Large intestine (tissue), 3 donors: Measurements from ENCODE around the gene MDM2. TPM values are rescaled to one million over a fixed set of nuclear protein-coding genes. Genes with fewer than 3 reads are reported as not detected.

ENCODE experiments used
- DNase-seq, 2 donors: peaks; one replicate each; pipeline versions ENCODE4 v3.0.0 to v3.0.0-alpha.2; 2013
- H3K27ac ChIP-seq: one replicate; pipeline ENCODE4 v1.5.1; 2013; ENCODE audit warnings: low read length
- H3K27me3 ChIP-seq: 2 replicates; pipeline ENCODE4 v1.6.1; 2013; ENCODE audit warnings: low read length; ENCODE audit not compliant: control insufficient read depth, insufficient read depth
- H3K36me3 ChIP-seq: 2 replicates; pipeline ENCODE4 v1.6.1; 2013; ENCODE audit warnings: low read length; ENCODE audit not compliant: control insufficient read depth, insufficient read depth
- H3K4me1 ChIP-seq: one replicate; pipeline ENCODE4 v1.6.1; 2013; ENCODE audit warnings: low read length; ENCODE audit not compliant: control insufficient read depth, insufficient read depth
- H3K4me3 ChIP-seq: one replicate; pipeline ENCODE4 v1.5.1; 2013; ENCODE audit warnings: low read length
- H3K9me3 ChIP-seq: one replicate; pipeline ENCODE4 v1.6.1; 2013; ENCODE audit warnings: mild to moderate bottlenecking, low read depth, low read length, moderate library complexity; ENCODE audit not compliant: control insufficient read depth
- WGBS: methylation state at CpG from one replicate; pipeline ENCODE4 v1.1.5; 2013; ENCODE audit warnings: low lambda C conversion rate; ENCODE audit not compliant: insufficient coverage; 5-methylcytosine and 5-hydroxymethylcytosine counted together
- polyA plus RNA-seq: library from polyadenylated mRNA; unstranded; fragments of 120-200 nt; gene quantifications from one replicate; pipeline ENCODE4 v1.2.1, GENCODE V29; 2013

The MDM2 gene
- polyA plus RNA-seq, 1 donor = 34.9 TPM

DNA sequence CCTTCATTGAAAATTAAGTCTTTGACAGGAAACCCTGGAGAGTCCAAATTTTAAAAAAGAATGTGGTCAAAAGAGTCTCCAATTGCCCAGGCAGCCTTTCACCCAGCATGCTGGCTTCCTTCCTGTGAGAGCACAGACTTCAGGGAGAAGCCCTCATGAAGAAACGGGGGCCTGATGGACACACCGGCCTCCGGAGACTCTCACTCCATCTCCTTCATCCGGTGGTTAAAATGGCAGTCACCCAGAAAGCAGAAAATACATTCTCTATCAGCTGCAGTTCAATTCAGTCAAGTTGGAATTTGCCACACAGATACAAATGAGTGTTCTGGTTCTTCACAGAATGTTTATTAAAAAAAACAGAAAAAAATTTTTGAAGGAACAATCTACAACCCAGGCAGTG lies 68.5 kb downstream of the MDM2 start:
- H3K4me1 ChIP-seq = no peaks in the 10 kb centered on the region
- no peak overlapping the region for H3K4me3 ChIP-seq
- no peaks in the 10 kb centered on the region for H3K27me3 ChIP-seq
- H3K9me3 ChIP-seq = peaks cover 5% of the 10 kb centered on the region
- DNase-seq = no peak
- no CpG with 5 or more reads among the region's 4 CpGs for WGBS
- no peak overlapping the region for H3K27ac ChIP-seq
- H3K36me3 ChIP-seq = no peaks in the 10 kb centered on the region

DNA sequence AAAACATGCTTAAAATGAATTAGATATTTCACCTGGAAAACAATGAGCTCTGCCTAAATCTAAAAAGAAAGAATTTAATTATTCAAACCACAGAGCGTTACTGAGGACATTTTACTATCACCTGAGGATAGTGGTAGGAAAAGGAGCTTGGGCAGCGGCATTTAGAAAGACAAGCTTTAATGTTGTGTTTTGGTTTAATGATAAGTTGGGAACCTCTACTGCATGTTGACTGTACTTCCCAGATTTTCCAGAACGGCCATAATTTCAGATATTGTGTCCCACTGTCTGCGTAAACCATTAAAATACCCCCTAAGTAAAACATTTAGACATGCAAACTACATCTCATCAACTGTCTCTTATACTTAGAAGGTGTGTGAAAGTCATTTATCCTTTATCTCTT lies 69.6 kb downstream of the MDM2 start:
- Histone ChIP-seq H3K9me3 (peaks cover 5% of the 10 kb centered on the region), H3K36me3 (no peaks in the 10 kb centered on the region), H3K27ac (no peak overlapping the region), H3K4me3 (no peak overlapping the region), H3K4me1 (no peaks in the 10 kb centered on the region), H3K27me3 (no peaks in the 10 kb centered on the region)
- WGBS = 100% methylated on average over 1 of the region's 4 CpGs
- no peak for DNase-seq

DNA sequence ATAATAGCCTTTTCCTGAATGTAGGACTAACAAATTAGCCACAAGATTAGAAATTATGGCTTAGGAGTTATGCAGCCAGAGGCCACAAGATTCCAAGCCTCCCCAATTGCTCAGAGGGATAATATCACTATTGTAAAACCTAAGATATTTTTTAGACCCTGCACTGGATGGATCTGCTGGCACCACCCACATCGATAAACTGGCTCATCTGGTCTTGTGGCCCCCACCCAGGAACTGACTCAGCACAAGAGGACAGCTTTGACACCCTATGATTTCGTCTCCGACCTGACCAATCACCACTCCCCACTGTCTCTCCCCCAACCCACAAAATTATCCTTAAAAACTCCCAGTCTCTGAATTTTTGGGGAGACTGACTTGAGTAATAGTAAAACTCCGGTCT lies 70.3 kb downstream of the MDM2 start:
- no peaks in the 10 kb centered on the region for H3K4me1 ChIP-seq
- H3K27me3 ChIP-seq = no peaks in the 10 kb centered on the region
- no peak overlapping the region for H3K27ac ChIP-seq
- no peaks in the 10 kb centered on the region for H3K36me3 ChIP-seq
- H3K4me3 ChIP-seq = no peak overlapping the region
- WGBS = 92% methylated on average over 2 of the region's 4 CpGs
- peaks cover 5% of the 10 kb centered on the region for H3K9me3 ChIP-seq
- DNase-seq = no peak

DNA sequence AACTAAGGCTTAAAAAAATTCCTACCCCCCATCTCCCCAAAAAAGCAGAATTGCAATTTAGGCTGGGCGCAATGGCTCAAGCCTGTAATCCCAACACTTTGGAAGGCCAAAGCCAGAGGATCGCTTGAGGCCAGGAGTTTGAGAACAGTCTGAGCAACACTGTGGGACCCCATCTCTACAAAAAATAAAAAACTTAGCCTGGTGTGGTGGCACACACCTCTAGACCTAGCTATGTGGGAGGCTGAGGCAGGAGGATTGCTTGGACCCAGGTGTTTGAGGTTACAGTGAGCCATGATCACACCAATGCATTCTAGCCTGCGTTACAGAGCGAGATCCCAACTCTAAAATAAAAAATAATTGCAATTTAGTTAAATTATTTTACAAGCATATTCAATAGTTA lies 70.9 kb downstream of the MDM2 start:
- no peak for DNase-seq
- no peak overlapping the region for H3K4me3 ChIP-seq
- H3K9me3 ChIP-seq = peaks cover 5% of the 10 kb centered on the region
- H3K27me3 ChIP-seq = no peaks in the 10 kb centered on the region
- H3K4me1 ChIP-seq = no peaks in the 10 kb centered on the region
- WGBS = no CpG with 5 or more reads among the region's 4 CpGs
- no peak overlapping the region for H3K27ac ChIP-seq
- H3K36me3 ChIP-seq = no peaks in the 10 kb centered on the region

DNA sequence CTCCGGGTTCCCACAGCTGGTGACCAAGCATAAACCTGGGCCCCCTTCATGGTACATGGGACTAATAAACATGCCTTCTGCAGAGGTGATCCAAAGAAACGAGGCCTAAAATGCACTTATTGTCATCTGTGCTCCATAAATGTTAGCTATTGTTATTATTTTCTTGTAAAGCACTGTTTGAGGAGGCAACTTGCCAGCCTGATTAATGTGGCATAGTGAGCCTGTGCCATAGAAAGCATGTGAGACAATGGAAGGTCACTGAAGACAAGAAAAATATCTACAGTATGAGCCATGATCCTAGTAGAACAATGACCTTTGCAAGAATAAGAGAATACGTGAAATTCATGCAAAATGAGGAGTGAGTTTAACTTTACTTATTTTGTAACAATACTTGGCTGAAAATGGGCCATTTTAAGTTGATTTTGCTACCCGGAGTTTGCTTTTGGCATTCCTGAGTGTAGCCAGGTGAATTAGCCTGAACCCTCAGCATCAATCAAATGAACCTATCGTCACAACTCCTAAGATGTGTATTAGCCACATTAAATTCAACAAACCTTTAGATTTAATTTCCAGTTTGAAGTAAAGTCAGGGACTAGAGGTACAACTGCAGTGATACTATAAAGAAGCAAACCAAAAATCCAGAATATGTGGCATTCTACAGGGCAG lies 72.8 kb downstream of the MDM2 start:
- no peaks in the 10 kb centered on the region for H3K36me3 ChIP-seq

DNA sequence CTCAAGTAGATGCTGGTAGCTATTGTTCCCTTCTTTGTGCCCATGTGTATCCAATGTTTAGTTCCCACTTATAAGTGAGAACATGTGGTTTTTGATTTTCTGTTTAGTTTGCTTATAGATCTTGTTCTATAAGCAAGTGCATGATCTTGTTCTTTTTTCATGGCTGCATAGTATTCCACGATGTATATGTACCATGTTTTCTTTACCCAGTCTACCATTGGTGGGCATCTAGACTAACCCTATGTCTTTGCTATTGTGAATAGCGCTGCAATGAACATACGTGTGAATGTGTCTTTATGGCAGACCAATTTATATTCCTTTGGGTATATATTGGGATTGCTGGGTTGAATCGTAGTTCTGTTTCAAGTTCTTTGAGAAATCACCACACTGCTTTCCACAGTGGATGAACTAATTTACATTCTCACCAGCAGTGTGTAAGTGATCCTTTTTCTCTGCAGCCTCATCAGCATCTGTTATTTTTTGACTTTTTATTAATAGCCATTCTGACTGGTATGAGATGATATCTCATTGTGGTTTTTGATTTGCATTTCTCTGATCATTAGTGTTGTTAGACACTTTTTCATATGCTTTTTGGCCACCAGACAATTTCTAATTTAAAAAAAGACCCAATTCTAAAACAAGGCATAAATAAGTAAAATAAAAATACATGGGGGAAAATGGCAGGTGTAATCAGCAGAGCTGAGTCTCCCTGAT lies 74.4 kb downstream of the MDM2 start:
- WGBS = no CpG with 5 or more reads among the region's 4 CpGs
- Histone ChIP-seq H3K27ac (no peak overlapping the region), H3K27me3 (no peaks in the 10 kb centered on the region), H3K9me3 (peaks cover 5% of the 10 kb centered on the region), H3K36me3 (no peaks in the 10 kb centered on the region), H3K4me3 (no peak overlapping the region), H3K4me1 (no peaks in the 10 kb centered on the region)
- DNase-seq = no peak

More for the DNA sequence above, 72.8 kb downstream of the MDM2 start:
- no peaks in the 10 kb centered on the region for H3K4me1 ChIP-seq
- WGBS = 80% methylated on average over 1 of the region's 5 CpGs
- peaks cover 5% of the 10 kb centered on the region for H3K9me3 ChIP-seq
- DNase-seq = no peak
- no peaks in the 10 kb centered on the region for H3K27me3 ChIP-seq
- H3K4me3 ChIP-seq = no peak overlapping the region
- H3K27ac ChIP-seq = no peak overlapping the region

DNA sequence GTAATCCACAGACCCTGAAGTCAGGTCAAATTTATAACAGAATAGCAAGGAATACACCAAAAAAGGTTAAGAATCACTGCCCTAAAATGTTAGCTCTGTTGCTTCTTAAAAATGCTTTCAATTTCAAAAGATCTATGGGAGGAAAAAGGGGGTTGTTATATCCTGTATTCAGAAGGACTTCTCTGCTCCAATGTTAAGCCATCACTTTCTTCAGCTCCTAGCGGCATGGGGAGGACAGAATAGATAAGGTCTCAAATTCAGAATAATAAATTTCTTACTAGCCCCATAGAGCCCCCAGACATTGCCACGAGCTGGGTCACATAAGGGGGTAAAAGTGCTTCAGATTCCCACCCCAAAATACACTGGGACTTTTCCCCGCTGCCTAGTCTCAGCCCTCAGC lies 75.2 kb downstream of the MDM2 start:
- no peak for DNase-seq
- no CpG with 5 or more reads among the region's 3 CpGs for WGBS
- H3K27me3 ChIP-seq = no peaks in the 10 kb centered on the region

DNA sequence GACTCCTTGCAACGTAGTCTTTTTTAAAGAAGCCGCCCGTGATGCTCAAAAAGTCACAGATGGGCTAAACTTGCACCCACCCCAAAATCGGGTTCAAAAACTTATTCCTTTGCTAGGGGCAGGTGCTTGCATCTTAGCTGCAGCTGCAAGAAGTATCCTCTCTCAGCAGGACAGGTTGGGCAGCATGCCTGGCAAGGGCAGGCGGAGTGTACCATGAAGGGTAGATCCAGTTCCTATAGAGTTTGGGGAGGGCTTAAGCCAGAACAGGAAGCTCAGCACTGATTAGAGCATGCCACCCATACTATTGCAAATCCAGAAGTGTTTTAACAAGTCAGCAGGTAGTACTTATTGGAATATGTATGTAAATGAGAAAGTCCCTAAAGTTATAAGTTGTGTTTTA lies 76.3 kb downstream of the MDM2 start:
- no peaks in the 10 kb centered on the region for H3K9me3 ChIP-seq
- no peaks in the 10 kb centered on the region for H3K4me1 ChIP-seq
- H3K36me3 ChIP-seq = no peaks in the 10 kb centered on the region
- H3K27me3 ChIP-seq = no peaks in the 10 kb centered on the region
- no peak for DNase-seq
- H3K27ac ChIP-seq = no peak overlapping the region
- no CpG with 5 or more reads among the region's 5 CpGs for WGBS
- H3K4me3 ChIP-seq = no peak overlapping the region

More for the DNA sequence above, 75.2 kb downstream of the MDM2 start:
- Histone ChIP-seq H3K4me3 (no peak overlapping the region), H3K27ac (no peak overlapping the region), H3K4me1 (no peaks in the 10 kb centered on the region), H3K9me3 (peaks cover 5% of the 10 kb centered on the region), H3K36me3 (no peaks in the 10 kb centered on the region)

DNA sequence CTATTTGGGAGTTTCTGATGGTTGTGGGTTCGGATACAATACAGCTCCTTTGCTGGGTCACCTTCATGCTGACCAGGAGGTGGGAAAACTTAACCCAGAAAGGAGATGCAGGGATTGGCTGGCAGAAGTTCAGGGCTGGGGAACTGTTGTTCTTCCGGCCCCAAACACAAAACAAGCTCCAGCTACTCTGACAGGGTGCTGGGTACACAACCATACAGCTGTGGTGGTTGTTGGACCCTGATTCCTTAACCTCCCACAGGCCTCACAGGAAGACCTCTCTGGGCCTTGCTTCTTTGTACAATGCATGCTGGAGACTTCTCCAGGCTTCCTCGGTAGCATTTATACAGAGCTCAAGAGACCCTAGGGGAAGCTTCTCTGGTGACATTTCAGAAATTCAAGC lies 77.4 kb downstream of the MDM2 start:
- Histone ChIP-seq H3K4me3 (no peak overlapping the region), H3K9me3 (no peaks in the 10 kb centered on the region), H3K36me3 (no peaks in the 10 kb centered on the region), H3K4me1 (no peaks in the 10 kb centered on the region), H3K27ac (no peak overlapping the region), H3K27me3 (no peaks in the 10 kb centered on the region)
- WGBS = no CpG with 5 or more reads among the region's 3 CpGs
- DNase-seq = no peak

DNA sequence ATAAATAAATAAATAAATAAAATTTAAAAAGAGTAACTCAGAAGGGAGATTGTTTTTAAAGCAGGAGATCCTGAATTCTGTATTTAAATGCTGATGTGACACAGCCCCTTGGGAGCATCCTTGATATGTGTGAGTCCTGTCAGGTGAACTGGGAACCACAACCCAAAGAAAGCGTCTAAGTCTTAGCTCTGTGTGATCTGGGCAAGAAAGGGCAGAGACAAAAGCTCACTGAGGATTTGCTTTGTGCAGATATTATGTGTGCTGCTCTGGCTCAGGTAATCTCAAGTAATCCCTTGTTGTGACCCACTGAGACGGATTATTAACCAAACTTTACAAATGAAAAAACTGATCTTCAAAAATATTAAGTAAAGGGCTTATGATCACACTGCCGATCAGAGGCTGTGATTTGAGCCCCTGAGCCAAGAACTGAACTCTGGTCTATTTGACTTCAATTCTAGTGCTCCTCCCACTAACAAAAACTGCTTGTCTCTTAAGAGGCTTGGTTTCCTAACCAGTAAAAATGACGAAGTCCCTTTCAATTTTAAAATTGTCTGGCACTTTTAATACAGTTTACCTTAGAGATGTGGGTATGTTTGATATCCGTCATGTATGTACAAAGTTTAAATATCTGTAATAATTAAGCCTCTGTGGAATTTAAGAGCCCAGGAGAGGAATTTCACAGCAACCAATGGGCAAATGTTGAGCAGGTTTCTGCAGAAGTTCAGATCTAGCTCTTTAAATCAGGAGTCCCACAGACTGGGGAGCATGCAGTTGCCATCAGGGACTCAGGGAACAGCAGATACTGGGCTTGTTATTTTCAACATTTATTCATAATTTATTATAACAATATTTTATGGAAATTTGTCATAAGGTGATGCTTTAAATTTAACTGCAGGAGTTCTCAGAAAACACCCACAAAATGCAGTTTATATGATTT lies 78.9 kb downstream of the MDM2 start:
- Histone ChIP-seq H3K4me1 (no peaks in the 10 kb centered on the region), H3K27me3 (no peaks in the 10 kb centered on the region), H3K4me3 (no peak overlapping the region), H3K9me3 (no peaks in the 10 kb centered on the region), H3K36me3 (no peaks in the 10 kb centered on the region), H3K27ac (no peak overlapping the region)
- DNase-seq = no peak
- WGBS = no CpG with 5 or more reads among the region's 5 CpGs
